ENCODE measurements around the gene CHST5.

- TF ChIP-seq CTCF (IDR thresholded peaks at IDR 0.05) (no peak), CHD2 (IDR thresholded peaks at IDR 0.05; ENCODE audit: low read length, partially characterized antibody) (no peak), POLR2AphosphoS5 (IDR thresholded peaks at IDR 0.05; ENCODE audit: low read depth, low read length) (no peak), EZH2phosphoT487 (IDR thresholded peaks at IDR 0.05; ENCODE audit: borderline replicate concordance, low read depth) (no peak), RAD21 (IDR thresholded peaks at IDR 0.05; ENCODE audit: low read length) (no peak), FOXJ3 (CRISPR knock-in tag; IDR thresholded peaks at IDR 0.05) (no peak), MAX (IDR thresholded peaks at IDR 0.05; ENCODE audit: low read depth) (no peak), JUND (IDR thresholded peaks at IDR 0.05) (no peak), RFX5 (IDR thresholded peaks at IDR 0.05; ENCODE audit: low read length) (no peak), MXI1 (IDR thresholded peaks at IDR 0.05; ENCODE audit: low read depth, low read length) (no peak), FOXM1 (IDR thresholded peaks at IDR 0.05; ENCODE audit: low read depth) (no peak)
These were observed 41.7 kb downstream of the CHST5 start for GRCh38 chr16:75494184-75494583.

Measured in SK-N-SH (cell line).